RWPE2 (cell line): ENCODE results near the gene OCIAD2.
"Not testable (repeated sequence)": the region's sequence is repeated elsewhere in the genome, so short reads cannot be mapped to it uniquely, and the experiment has no call there.

Source experiments
- ATAC-seq: fragments of 200-7000 bp; cut with Tn5 transposase; 3 replicates; pipeline ENCODE4 v1.9.1; 2021; ENCODE audit warnings: low read depth
- DNase-seq: peaks from one replicate; pipeline ENCODE4 v3.0.0-alpha.2; 2020; ENCODE audit warnings: low spot score
- H3K27ac ChIP-seq: fragments of 450-650 bp; 2 replicates; pipeline ENCODE4 v1.5.1; 2017; ENCODE audit warnings: mild to moderate bottlenecking; ENCODE audit not compliant: poor library complexity, severe bottlenecking
- H3K27me3 ChIP-seq: fragments of 250-450 bp; sonication (Bioruptor Pico); 2 replicates; pipeline ENCODE4 v1.5.1; 2021; ENCODE audit warnings: mild to moderate bottlenecking, moderate library complexity; ENCODE audit not compliant: insufficient read depth, poor library complexity, severe bottlenecking
- H3K36me3 ChIP-seq: fragments of 250-450 bp; sonication (Bioruptor Pico); 2 replicates; pipeline ENCODE4 v1.5.1; 2020; ENCODE audit warnings: low read depth, mild to moderate bottlenecking, moderate library complexity
- H3K4me1 ChIP-seq: fragments of 250-450 bp; sonication (Bioruptor Pico); 2 replicates; pipeline ENCODE4 v1.5.1; 2021; ENCODE audit warnings: mild to moderate bottlenecking, moderate library complexity; ENCODE audit not compliant: insufficient read depth, poor library complexity, severe bottlenecking
- H3K4me3 ChIP-seq: fragments of 250-450 bp; sonication (Bioruptor Pico); 2 replicates; pipeline ENCODE4 v1.5.1; 2021; ENCODE audit warnings: mild to moderate bottlenecking, moderate library complexity; ENCODE audit not compliant: severe bottlenecking
- H3K9me3 ChIP-seq: fragments of 250-450 bp; sonication (Bioruptor Pico); 2 replicates; pipeline ENCODE4 v1.5.1; 2021; ENCODE audit warnings: mild to moderate bottlenecking, moderate library complexity; ENCODE audit not compliant: severe bottlenecking
- CTCF ChIP-seq: fragments of 450-650 bp; IDR thresholded peaks from one replicate; pipeline ENCODE4 v1.5.1; 2017; ENCODE audit warnings: mild to moderate bottlenecking, moderate library complexity; ENCODE audit not compliant: poor library complexity, severe bottlenecking

The OCIAD2 gene

DNA sequence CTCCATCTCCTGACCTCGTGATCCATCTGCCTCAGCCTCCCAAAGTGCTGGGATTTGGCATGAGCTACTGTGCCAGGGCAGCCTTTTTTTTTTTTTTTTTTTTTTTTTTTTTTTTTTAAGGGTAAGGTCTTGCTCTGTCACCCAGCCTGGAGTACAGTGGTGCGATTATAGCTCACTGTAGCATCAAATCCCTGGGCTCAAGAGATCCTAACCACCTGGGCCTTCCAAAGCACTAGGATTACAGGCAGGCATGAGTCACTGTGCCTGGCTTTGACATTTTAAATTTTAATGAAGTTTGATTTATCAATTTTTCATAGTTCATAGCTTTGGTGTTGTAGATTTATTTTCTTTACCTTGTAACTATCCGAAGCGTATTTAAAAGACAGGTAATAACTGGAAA, 17.8 kb upstream of the OCIAD2 start:
- Histone ChIP-seq H3K27ac (no peak overlapping the region), H3K4me1 (no peaks in the 10 kb centered on the region), H3K4me3 (no peak overlapping the region), H3K27me3 (no peaks in the 10 kb centered on the region), H3K9me3 (no peaks in the 10 kb centered on the region), H3K36me3 (no peaks in the 10 kb centered on the region)
- ATAC-seq: no peak
- TF ChIP-seq CTCF: no peak
- DNase-seq: no peak

- H3K36me3 ChIP-seq, ATAC-seq, H3K27me3 ChIP-seq, H3K4me1 ChIP-seq, H3K27ac ChIP-seq, H3K4me3 ChIP-seq, H3K9me3 ChIP-seq, DNase-seq: not testable (repeated sequence)
Measured at GRCh38 chr4:48923065-48923464, 16.5 kb upstream of the OCIAD2 start.

DNA sequence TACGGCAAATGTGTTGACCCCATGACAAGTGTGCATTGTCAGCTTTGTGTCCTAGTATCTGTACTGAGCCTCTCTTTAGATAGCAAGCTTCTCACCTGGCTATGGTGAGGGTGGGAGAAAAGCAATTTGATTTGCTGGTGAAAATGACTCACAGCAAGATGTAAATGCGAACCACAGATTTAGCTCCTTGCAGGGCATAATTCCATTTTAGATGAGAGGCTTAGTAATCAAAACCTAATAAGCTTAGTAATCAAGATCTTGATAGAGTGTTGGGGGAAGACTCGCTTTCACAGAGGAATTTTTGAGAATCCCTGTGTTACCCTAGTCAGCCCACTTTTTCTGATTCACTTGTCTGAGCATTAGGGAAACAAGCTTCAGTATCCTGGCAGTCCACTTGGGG, 7.7 kb upstream of the OCIAD2 start:
- Histone ChIP-seq H3K27ac (peak overlapping the region; percentile 85), H3K9me3 (no peaks in the 10 kb centered on the region), H3K27me3 (no peaks in the 10 kb centered on the region), H3K36me3 (no peaks in the 10 kb centered on the region), H3K4me3 (no peak overlapping the region), H3K4me1 (peaks cover 28% of the 10 kb centered on the region)
- DNase-seq (no peak), ATAC-seq (no peak)
- TF ChIP-seq CTCF: no peak

GRCh38 chr4:48913346-48913745, 6.8 kb upstream of the OCIAD2 start:
- DNase-seq (no peak), ATAC-seq (peak; percentile 51)
- peaks cover 35% of the 10 kb centered on the region for H3K4me1 ChIP-seq
- H3K27me3 ChIP-seq: no peaks in the 10 kb centered on the region
- H3K9me3 ChIP-seq: no peaks in the 10 kb centered on the region
- TF ChIP-seq CTCF: no peak
- H3K4me3 ChIP-seq: no peak overlapping the region
- H3K27ac ChIP-seq: peak overlapping the region; percentile 85
- H3K36me3 ChIP-seq: no peaks in the 10 kb centered on the region

DNA sequence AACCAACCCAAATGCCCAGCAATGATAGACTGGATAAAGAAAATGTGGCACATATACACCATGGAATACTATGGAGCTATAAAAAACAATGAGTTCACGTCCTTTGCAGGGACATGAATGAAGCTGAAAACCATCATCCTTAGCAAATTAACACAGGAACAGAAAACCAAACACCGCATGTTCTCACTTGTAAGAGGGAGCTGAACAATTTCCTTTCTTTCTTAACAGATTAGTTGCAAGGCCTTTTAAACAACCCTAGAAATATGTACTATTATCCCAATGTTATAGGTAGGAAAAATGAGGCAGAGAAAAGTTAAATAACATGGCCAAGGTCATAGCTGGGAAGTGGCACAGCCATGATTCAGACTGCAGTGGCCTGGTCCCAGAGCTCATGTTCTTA, 5.8 kb upstream of the OCIAD2 start:
- no peaks in the 10 kb centered on the region for H3K36me3 ChIP-seq
- H3K4me3 ChIP-seq: no peak overlapping the region
- ATAC-seq: no peak
- peaks cover 35% of the 10 kb centered on the region for H3K4me1 ChIP-seq
- no peak for TF ChIP-seq CTCF
- no peak for DNase-seq
- H3K27ac ChIP-seq: peak overlapping the region; percentile 85
- no peaks in the 10 kb centered on the region for H3K27me3 ChIP-seq
- no peaks in the 10 kb centered on the region for H3K9me3 ChIP-seq
